ENCODE data around the gene PRSS27. TPM values are rescaled to one million over a fixed set of nuclear protein-coding genes. Genes with fewer than 3 reads are reported as not detected.

PRSS27 gene
- total RNA-seq (2012; rRNA removed) (under 0.01 TPM in 2 replicates), polyA plus RNA-seq (2012; rRNA removed) (0.58 and 0.83 TPM in 2 replicates), Bru-seq, nascent RNA (percentile 33 among the genes with signal in this experiment), BruChase-seq, experiment 1, labeled RNA remaining after a 6-hour chase (percentile 35 among the genes with signal in this experiment), BruChase-seq, experiment 2, labeled RNA remaining after a 2-hour chase (percentile 34 among the genes with signal in this experiment)
- polyA plus RNA-seq (2012; cell fraction: cytosol; rRNA removed): 0.86 and 1.1 TPM in 2 replicates
- 2.5 and 3.2 TPM in 2 replicates for polyA plus RNA-seq (2012; cell fraction: nucleus; rRNA removed; ENCODE audit: low replicate concordance)
- long read RNA-seq: 0 reads

- ATAC-seq (ENCODE audit: low read depth) (no peak), DNase-seq (no peak)
- ChIA-PET CTCF (no interaction called here), POLR2A (ENCODE audit: unreplicated experiment) (interaction anchor here (0.7 kb wide), 1 partner anchor 260 kb away, joined by 3 read pairs; the partner anchor contains the start of gene PKMYT1)
- H3K79me1 ChIP-seq (ENCODE audit: low read depth in 1 of 2, low read length in 2 of 2): no peaks in the 10 kb centered on the region
- no peaks in the 10 kb centered on the region for H4K20me1 ChIP-seq (ENCODE audit: insufficient read depth, low read length)
- peak within 1 kb of the TSS; percentile 30; the same call in 1 of the 2 replicates for H4K5ac ChIP-seq (ENCODE audit: low read depth, low read length)
- H4K91ac ChIP-seq (ENCODE audit: insufficient read depth, low read depth, low read length): peak within 1 kb of the TSS; percentile 12; the same call in 1 of the 2 replicates
- H2AFZ ChIP-seq (replicated peaks; ENCODE audit: low read length, poor library complexity): peak within 1 kb of the TSS; percentile 93
- H3K4me1 ChIP-seq (ENCODE audit: control insufficient read depth, insufficient read depth, low read length): no peaks in the 10 kb centered on the region
- peak within 1 kb of the TSS; percentile 43; the same call in 1 of the 2 replicates for H3K4me2 ChIP-seq (ENCODE audit: low read depth, low read length)
- no peak within 1 kb of the TSS for H2BK120ac ChIP-seq (ENCODE audit: low read depth, low read length)
- no peaks in the 10 kb centered on the region for H3K9me1 ChIP-seq (ENCODE audit: insufficient read depth, low read length)
- H2AK9ac ChIP-seq (replicated peaks; ENCODE audit: low read depth, low read length, poor library complexity): peak within 1 kb of the TSS; percentile 23
- BruUV-seq (replicated peaks): no TSS peak
- H3K4ac ChIP-seq (ENCODE audit: low read depth, low read length): peak within 1 kb of the TSS; percentile 75
- H3K56ac ChIP-seq (ENCODE audit: extremely low read depth, insufficient read depth, low read length): no peak within 1 kb of the TSS; the same call in 1 of the 2 replicates
- H2AK5ac ChIP-seq (ENCODE audit: low read depth, low read length): no peak within 1 kb of the TSS
- dilution Hi-C loops (cut with HindIII; ENCODE audit: low sequenced_read_pairs, unreplicated experiment): no loop called here
- no CpG with 5 or more reads among the region's 26 CpGs for WGBS, 2 experiments (ENCODE audit: extremely low coverage in 2 of 2, insufficient read length in 1 of 2)
- peak within 1 kb of the TSS; percentile 65 to 79; a peak in 2 of 4 replicates for H4K8ac ChIP-seq (ENCODE audit: low read depth in 2 of 2, low read length in 2 of 2)
- H2BK5ac ChIP-seq (ENCODE audit: low read depth, low read length, poor library complexity, severe bottlenecking): no peak within 1 kb of the TSS
- no peak within 1 kb of the TSS for H3K23ac ChIP-seq (ENCODE audit: low read depth, low read length)
- in situ Hi-C loops (cut with MboI; ENCODE audit: low sequenced_read_pairs): no loop called here
- no peak within 1 kb of the TSS for H2BK15ac ChIP-seq (ENCODE audit: low read depth, low read length)
- H3K4me3 ChIP-seq (ENCODE audit: insufficient read depth, low read depth, low read length): peak within 1 kb of the TSS; percentile 44
- H3K27ac ChIP-seq (ENCODE audit: insufficient read depth, low read length): peak within 1 kb of the TSS; percentile 77
- H3K9ac ChIP-seq (ENCODE audit: low read depth, low read length): peak within 1 kb of the TSS; percentile 58
- H3K36me3 ChIP-seq (ENCODE audit: control insufficient read depth, insufficient read depth, low read length): no peaks in the 10 kb centered on the region
- no peak within 1 kb of the TSS for H3K14ac ChIP-seq (replicated peaks; ENCODE audit: low read depth, low read length)
- no peak within 1 kb of the TSS; the same call in 1 of the 2 replicates for H3K18ac ChIP-seq (ENCODE audit: low read depth, low read length)
- no peaks in the 10 kb centered on the region for H3K9me3 ChIP-seq (ENCODE audit: control insufficient read depth, insufficient read depth, low read length)
- peaks cover 6% of the 10 kb centered on the region; the same call in 1 of the 2 replicates for H3K27me3 ChIP-seq (ENCODE audit: control insufficient read depth, insufficient read depth, low read length)
- intact Hi-C loops (cut with micrococcal nuclease): no loop called here
- no peak within 1 kb of the TSS for H2BK20ac ChIP-seq (ENCODE audit: low read depth, low read length)
- no peak for TF ChIP-seq BHLHE40 (IDR thresholded peaks at IDR 0.05; ENCODE audit: low read depth, low read length)
- no peak for TF ChIP-seq SMC3 (IDR thresholded peaks at IDR 0.05; ENCODE audit: low read depth, low read length)
- no peak for TF ChIP-seq USF2 (IDR thresholded peaks at IDR 0.05; ENCODE audit: low read depth, low read length)
- TF ChIP-seq MAFK (IDR thresholded peaks at IDR 0.05; ENCODE audit: low read depth, low read length): no peak
- no peak for TF ChIP-seq ELK1 (IDR thresholded peaks at IDR 0.05; ENCODE audit: borderline replicate concordance, low read depth, low read length)
- no peak for TF ChIP-seq MAZ (IDR thresholded peaks at IDR 0.05; ENCODE audit: borderline replicate concordance, low read depth, low read length)
- TF ChIP-seq CHD1 (IDR thresholded peaks at IDR 0.05; ENCODE audit: low read depth, low read length): no peak
- TF ChIP-seq RCOR1 (IDR thresholded peaks at IDR 0.05; ENCODE audit: insufficient replicate concordance, low read length): no peak
- TF ChIP-seq FOS (IDR thresholded peaks at IDR 0.05; ENCODE audit: low read depth, low read length): no peak
- no peak for TF ChIP-seq CTCF (conservative IDR thresholded peaks at IDR 0.05; ENCODE audit: low read depth, low read length)
- no peak for TF ChIP-seq MXI1 (IDR thresholded peaks at IDR 0.05; ENCODE audit: borderline replicate concordance, low read depth, low read length)
- no peak for TF ChIP-seq NFE2L2 (IDR thresholded peaks at IDR 0.05; ENCODE audit: low read depth, low read length)
- no peak for TF ChIP-seq CEBPB (IDR thresholded peaks at IDR 0.05; ENCODE audit: low read depth, low read length)
- TF ChIP-seq RAD21 (IDR thresholded peaks at IDR 0.05; ENCODE audit: low read length): no peak
Measured at GRCh38 chr16:2720064-2720457, at the start of gene PRSS27. Gene PRSS27, minus strand, starts transcription at chr16:2720224. Its CDS starts 64 bp downstream, at chr16:2720160.
